ENCODE measurements around the gene TRAK2.

DNA sequence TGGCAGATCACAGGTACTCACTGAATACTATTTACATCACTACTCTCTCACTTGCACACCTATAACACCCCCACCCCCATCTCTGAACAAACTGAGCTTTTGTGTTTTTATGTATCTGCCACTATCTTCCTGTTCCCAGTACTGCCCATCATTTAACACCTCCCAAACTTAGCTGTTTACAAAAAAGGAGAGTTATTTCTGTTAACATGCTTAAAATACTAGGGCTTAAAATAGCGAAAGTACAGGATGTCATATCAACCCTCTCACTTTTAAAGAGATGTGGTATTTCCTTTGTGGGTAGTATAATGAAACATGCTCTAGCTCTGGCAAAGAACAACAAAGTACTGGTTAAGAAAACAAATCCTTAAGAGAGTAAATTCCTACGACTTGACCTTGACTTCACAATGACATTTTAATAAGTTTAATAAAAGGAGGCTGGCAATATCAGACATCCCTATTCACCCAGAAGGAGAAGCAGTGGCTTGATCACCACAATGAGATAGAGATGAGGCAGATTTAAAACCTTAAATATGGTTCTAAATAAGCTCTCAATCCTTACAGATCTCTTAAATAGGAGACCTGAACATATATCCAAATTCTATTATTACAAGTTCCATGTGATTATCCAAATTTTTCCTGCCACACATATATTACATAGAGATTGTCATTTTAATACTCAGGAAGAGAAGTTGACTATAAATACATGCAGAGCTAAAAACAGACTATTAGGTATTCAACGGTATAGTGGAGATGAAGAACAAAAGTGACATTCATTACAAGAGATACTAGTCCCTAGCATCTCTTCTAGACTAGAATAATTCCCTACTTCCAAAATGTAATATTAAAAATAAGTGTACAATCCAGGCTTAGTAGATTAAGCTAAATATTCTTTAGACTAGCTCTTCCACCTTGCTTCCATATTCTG, 36.9 kb downstream of the TRAK2 start:
- TF ChIP-seq, protein P1, sequence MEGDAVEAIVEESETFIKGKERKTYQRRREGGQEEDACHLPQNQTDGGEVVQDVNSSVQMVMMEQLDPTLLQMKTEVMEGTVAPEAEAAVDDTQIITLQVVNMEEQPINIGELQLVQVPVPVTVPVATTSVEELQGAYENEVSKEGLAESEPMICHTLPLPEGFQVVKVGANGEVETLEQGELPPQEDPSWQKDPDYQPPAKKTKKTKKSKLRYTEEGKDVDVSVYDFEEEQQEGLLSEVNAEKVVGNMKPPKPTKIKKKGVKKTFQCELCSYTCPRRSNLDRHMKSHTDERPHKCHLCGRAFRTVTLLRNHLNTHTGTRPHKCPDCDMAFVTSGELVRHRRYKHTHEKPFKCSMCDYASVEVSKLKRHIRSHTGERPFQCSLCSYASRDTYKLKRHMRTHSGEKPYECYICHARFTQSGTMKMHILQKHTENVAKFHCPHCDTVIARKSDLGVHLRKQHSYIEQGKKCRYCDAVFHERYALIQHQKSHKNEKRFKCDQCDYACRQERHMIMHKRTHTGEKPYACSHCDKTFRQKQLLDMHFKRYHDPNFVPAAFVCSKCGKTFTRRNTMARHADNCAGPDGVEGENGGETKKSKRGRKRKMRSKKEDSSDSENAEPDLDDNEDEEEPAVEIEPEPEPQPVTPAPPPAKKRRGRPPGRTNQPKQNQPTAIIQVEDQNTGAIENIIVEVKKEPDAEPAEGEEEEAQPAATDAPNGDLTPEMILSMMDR (IDR thresholded peaks at IDR 0.05; ENCODE audit: borderline replicate concordance, extremely low read depth, low read length, poor library complexity, severe bottlenecking) = no peak
- no peak for TF ChIP-seq EZH2 (IDR thresholded peaks at IDR 0.05; ENCODE audit: borderline replicate concordance, low read depth, low read length, severe bottlenecking)
